PC-9 (cell line): ENCODE results near the gene CCDC154.

Experiments
- CTCF ChIP-seq: fragments of 200-600 bp; sonication (generic); conservative IDR thresholded peaks from 2 replicates; pipeline ENCODE4 v1.6.1; 2017; ENCODE audit warnings: mixed run types, antibody characterized with exemption, mild to moderate bottlenecking, moderate library complexity
- EZH2 ChIP-seq: fragments of 200-600 bp; sonication (generic); IDR thresholded peaks from 2 replicates; pipeline ENCODE4 v1.8.0; 2017; ENCODE audit warnings: antibody characterized with exemption, low read depth

- no peak for TF ChIP-seq CTCF
- TF ChIP-seq EZH2 = no peak
Observed at GRCh38 chr16:1425616-1426370, 18.6 kb downstream of the CCDC154 start.
